Stimulated activated CD4-positive, alpha-beta T cell treated with anti-CD3 and anti-CD28 coated beads, Interleukin-2, amount 100 ng/mL, for 24 hours (primary cell): ENCODE measurements around the gene LRRC56.
"Not testable (repeated sequence)": the region's sequence is repeated elsewhere in the genome, so short reads cannot be mapped to it uniquely, and the experiment has no call there.

Source experiments
- DNase-seq, 2 donors: peaks; one replicate each; pipeline ENCODE4 v3.0.0-alpha.2; 2020

The LRRC56 gene

DNA sequence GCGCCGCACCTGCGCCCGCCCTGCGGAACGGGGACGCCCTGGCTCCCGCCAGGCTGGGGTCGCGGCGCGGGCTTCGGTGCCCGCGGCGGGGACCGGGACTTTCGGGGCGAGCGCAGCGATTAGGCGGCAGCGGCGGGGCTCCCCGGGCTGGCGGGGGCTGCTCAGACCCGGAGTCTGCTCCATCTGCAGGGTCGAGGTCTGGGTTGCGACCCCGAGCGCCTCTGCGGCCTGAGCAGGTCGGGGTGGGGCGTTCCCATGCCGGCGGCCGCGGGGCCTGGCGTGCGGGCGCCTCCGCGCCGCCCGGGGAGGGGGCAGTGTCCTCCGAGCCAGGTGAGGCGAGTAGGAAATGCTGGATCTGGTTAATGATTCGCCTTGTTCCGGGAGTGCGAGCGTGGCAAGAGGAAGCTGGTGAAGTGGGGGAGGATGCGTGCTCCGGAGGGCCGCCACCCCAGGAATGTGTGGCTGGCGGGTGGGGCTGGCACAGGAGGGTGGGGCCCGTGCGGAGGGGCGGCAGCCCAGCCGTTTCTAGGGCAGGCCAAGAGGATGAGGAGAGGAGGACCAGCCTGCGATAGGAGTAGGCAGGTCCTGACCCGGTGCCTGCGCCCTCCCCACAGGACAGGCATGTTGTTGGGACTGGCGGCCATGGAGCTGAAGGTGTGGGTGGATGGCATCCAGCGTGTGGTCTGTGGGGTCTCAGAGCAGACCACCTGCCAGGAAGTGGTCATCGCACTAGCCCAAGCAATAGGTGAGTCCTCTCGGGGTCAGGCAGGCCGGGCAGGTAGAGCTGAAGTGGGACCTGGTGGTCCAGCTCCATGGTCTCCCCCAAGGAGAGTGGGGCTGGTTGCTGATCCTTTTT lies 24.0 kb downstream of the LRRC56 start:
- DNase-seq, result no peak

DNA sequence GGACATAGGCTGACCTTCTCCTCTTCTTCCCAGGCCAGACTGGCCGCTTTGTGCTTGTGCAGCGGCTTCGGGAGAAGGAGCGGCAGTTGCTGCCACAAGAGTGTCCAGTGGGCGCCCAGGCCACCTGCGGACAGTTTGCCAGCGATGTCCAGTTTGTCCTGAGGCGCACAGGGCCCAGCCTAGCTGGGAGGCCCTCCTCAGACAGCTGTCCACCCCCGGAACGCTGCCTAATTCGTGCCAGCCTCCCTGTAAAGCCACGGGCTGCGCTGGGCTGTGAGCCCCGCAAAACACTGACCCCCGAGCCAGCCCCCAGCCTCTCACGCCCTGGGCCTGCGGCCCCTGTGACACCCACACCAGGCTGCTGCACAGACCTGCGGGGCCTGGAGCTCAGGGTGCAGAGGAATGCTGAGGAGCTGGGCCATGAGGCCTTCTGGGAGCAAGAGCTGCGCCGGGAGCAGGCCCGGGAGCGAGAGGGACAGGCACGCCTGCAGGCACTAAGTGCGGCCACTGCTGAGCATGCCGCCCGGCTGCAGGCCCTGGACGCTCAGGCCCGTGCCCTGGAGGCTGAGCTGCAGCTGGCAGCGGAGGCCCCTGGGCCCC lies 24.8 kb downstream of the LRRC56 start:
- DNase-seq, result no peak

DNA sequence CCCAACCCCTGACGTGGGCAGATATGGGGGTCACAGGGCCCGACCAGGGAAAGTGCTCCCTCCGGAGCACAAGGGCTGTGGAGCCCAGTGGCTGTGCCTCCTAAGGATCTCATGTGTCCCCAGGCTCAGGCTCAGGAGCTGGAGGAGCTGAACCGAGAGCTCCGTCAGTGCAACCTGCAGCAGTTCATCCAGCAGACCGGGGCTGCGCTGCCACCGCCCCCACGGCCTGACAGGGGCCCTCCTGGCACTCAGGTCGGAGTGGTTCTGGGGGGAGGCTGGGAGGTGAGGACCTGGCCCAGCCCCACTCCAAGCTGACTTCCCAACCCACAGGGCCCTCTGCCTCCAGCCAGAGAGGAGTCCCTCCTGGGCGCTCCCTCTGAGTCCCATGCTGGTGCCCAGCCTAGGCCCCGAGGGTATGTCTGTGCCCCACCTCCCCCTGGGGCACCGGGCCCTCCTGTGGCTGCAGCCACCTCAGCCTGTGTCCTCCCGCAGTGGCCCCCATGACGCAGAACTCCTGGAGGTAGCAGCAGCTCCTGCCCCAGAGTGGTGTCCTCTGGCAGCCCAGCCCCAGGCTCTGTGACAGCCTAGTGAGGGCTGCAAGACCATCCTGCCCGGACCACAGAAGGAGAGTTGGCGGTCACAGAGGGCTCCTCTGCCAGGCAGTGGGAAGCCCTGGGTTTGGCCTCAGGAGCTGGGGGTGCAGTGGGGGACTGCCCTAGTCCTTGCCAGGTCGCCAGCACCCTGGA lies 25.9 kb downstream of the LRRC56 start:
- no peak for DNase-seq

DNA sequence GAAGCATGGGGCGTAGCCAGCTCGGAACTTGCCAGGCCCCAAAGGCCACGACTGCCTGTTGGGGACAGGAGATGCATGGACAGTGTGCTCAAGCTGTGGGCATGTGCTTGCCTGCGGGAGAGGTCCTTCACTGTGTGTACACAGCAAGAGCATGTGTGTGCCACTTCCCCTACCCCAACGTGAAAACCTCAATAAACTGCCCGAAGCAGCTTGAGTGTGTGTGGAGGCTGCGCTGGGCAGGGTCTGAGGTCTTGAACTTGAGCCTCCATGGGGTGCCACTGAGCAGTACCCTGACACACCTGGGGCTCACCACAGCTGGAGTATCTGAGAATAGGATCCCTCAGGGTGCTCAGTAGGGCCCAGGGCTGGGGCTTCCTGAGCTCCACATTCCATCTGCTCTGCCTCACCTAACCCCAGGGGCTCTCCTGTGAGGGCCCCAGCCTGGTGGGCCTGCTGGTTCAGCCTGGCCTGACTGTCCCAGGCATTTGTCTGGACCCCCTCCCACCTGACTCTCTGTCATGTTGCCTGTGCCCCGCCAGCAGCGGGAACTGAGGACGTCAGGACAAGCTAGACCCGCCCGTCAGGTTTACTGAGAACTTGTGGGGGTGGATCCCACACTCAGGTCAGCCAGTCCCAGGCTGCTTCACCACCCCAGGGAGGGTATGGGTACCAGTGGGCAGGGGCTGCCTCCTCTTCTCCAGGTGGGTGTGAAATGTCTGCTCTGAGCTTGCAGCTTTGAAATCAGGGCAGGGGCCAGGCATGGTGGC lies 26.7 kb downstream of the LRRC56 start:
- no peak for DNase-seq

DNA sequence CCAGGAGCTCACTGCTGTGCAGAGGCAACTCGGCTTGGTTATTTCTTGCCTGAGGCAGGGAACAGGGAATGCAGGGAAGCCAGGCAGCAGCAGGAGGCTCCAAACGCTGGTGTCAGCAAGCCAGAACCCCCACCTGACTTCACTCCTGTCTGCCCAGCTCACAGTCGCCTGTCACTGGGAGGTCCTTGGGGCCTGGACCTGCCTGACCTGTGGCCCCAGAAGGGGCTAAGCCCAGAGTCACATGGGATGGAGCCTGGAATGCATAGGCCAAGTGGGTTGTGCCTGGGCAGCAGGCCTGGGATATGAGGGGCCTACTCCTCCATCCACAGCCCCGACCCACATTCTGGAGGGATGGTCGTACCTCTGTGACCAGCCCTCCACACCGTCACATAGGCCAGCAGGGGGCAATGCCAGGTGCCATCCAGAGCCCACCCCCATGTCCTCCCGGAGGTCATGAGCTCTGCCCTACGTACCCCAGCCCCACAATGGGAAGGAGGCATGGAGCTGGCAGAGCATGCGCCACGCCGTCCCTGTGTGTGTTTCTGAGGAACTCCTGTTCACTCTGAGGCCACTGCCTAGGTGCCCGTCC lies 28.7 kb downstream of the LRRC56 start:
- no peak for DNase-seq

DNA sequence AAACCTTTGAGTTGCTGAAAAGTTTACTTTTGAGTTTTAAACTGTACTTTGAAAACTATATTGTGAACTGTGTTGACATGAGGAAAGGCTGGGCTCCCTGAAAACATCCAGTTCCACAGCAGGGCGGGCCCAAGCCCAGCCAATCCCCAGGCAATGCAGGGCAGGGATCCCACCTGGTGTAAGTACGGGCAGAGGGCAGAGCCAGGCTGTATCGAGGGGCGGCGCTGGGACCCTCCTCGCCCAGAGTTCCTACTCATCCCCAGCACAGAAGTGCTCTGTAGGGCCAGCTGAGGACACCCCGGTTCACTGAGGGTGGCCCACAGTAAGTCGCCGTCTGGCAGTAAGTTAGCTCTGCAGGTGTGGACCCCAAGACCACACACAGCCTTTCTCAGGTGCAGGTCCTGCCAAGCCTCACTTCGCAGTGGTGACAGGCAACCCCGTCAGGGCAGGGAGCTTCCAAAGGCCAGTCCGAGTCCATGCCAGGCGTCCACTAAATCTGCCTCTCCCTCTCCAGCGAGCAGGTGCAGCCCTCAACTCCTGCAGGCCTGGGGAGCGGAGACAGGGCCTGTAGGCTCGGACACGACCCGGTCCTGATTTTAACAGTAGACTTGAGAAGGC lies 29.8 kb downstream of the LRRC56 start:
- DNase-seq, result no peak

DNA sequence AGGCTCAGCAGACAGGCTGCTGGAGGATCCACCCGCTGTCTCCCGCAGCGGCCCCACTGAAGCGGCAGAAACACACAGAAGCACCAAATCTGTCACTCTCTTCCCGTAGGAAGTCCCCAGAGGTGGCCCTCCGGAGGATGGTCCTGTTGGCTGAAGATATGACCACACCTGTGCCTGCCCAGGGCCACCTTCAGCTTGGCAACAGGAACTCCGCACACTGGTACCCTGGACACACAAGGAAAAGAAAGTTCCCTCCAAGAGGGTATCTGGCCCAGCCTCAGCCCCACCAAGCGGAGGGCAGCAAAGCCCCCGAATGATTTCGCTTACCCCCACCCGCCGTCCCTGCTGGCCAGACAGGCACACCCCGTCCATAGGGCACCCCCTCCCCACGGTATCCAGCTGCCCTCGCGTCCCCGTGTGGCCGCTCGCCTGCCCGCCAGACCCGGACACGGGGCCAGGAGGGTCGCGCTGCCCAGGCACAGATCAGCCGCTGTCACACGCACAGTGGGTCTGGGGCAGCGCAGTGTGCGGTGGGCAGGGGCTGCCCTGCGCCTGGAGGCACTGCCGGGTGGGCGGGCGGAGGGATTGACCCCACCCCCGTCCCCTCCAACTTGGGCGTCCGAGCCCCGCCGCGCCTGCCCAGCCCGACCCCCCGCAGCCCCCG lies 30.4 kb downstream of the LRRC56 start:
- DNase-seq, result no peak

DNA sequence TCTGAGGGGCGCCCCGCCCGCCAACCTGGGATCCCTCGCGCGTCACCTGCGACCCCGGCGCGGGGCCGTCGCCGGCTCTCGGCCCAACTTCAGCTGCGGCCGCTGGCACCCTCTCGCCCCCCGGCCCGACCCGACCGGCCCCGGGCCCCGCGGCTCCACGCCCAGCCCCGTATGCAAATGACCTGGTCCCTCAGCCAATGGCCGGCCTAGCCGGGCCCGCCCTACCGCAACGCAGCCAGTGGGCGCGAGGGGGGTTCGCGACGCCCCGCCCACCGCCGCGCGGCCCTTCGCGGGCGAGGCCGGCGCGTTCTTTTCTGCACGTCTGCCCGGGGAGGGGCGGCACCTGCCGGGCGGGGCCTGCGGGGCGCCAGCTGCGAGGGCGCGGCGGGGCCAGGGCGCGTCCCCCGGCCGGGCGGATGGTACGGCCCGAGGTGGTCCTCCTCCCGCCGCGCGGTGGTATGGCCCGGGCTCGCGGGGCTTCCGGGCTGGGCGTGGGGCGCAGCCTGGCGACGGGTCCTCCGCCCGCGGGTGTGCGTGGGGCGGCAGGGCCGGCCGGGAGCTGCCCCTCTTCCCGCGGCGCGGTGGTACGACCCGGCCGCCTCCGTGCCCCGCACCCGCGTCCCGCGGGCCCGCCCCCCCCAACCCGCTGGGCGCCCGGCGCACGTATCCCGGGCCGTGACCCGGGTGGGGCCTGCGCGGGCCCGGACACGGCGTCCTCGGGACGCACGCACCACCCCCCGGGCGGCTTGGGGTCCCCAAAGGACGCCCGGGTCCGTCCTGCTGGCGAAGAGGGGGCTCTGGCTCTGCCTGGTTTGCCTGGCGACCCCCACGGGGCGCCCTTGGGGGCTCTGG lies 31.2 kb downstream of the LRRC56 start:
- peak; percentile 89 to 94 for DNase-seq

DNA sequence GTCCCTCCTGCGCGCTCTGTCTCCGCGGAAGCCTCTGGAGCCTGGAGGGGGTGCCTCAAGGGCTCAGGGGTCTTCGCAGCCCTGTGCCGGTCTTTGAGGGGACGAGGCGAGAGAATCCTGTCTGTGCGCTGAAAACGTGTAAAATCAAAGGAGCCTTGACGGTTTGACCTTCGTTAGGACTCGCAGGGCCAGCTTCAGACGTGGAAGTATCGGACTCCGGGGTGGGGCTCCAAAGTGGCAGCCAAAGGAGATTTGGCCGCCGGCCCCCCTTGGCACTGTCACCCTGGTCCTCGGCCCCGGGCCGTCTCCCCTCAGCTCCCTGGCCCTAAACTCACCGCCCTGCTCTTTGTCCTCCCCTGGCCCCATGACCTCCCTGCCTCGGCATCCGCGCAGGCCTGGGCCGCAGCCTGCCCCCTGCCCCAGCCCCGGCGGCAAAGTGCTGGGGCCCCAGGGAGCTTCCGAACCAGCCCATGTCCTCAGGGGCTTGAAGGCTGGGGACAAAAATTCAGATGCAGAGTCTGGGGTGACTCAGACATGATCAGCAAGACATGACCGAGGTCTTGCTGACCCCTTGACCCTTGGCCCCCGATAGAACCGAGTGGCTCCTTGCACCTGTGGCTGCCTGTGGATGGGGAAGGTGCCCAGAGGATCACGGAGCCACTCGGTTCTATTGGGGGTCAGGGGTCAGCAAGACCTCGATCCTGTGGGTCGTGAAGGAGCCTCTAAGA lies 32.0 kb downstream of the LRRC56 start:
- DNase-seq, result no peak

DNA sequence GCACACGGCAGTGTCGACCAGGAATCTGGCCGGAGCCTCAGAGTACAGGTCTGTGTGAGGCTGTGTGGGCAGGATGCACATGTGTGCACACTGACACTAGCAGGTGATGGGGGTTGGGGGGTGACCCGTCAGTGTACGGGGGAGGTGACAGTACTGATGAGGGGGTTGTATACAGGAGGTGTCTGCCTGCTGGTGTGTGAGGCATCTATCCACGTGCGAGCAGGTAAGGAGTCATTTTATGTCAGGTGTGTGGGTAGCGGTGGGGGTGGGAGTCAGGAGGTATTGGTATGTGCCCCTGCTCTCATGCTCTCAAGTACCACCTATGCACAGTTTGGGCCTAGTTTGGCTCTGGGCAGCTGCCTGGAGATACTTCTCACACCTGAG lies 34.5 kb downstream of the LRRC56 start:
- DNase-seq, result no peak

DNA sequence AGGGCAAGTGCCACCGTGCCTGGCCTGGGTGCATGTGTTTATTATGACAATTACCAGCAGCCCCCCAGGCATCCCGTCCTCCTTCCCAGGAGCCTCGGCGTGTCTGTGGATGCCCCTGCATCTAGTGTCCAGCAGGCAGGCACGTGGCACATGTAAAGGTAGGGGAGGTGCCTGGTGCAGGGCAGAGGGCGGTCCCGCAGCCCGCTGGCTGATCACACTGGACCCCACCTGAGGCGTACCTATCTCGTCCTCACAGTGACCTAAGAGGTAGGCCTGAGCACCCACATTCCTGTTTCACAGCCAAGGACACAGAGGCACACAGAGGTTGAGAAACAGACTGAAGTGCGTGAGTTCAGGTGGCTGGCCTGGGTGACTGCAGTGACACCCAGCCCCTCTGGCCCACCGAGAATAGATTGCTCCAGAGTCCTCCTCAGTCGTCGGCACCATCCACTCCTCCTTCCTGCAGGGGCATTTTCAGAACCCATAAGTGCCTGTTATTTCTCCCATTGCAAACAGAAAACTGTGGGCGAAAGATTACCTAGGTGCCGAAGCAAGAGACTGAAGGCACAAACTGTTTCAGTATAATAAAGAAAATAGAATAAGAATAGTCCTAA lies 35.9 kb downstream of the LRRC56 start:
- DNase-seq, result no peak

DNA sequence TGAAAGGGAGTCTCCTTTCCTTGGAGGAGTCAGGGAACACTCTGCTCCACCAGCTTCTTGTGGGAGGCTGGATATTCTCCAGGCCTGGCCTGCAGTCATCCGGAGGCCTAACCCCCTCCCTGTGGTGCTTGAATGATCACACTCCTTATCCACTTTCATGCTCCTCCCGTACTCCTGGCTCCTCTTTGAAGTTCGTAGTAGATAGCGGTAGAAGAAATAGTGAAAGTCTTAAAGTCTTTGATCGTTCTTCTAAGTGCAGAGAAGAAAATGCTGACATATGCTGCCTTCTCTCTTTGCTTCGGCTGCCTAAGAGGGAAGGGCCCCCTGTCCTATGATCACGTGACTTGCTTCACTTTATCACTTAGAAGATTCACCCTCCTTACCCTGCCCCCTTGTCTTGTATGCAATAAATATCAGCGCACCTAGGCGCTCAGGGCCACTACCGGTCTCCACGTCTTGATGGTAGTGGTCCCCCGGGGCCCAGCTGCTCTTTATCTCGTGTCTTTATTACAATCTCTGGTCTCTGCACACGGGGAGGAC lies 36.8 kb downstream of the LRRC56 start:
- not testable (repeated sequence) for DNase-seq

DNA sequence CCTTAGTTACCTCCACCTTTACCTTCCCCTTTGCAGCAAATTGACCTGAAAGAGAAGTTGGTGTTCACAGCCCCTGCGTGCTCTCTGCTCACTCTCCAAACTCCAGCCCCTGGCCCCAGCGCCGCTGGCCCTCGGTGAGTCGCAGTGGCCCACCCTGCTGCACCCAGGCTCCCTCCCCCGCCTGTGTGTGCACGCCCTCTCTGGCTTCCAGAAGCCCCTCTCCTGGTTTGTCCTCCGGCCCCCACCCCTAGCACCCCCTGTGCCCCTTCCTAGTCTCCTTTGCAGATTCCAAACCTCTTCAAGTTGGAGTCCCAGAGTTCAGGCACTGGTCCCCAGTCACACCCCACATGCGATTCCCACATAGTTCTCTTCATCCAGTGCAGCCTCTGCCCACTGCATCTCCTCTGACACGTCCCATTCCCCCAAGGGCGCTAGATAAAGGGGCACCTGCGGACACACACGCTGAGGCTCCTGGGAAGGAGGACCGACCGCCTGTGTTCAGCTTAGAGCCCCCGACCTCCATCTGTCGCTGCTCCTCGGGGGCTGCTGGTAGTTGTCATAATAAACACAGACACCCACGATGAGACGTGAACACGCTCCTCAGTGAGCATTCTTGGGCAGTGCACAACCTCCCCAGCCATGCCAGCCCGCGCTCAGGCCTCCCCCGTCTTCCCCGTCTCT lies 37.4 kb downstream of the LRRC56 start:
- DNase-seq, result no peak

DNA sequence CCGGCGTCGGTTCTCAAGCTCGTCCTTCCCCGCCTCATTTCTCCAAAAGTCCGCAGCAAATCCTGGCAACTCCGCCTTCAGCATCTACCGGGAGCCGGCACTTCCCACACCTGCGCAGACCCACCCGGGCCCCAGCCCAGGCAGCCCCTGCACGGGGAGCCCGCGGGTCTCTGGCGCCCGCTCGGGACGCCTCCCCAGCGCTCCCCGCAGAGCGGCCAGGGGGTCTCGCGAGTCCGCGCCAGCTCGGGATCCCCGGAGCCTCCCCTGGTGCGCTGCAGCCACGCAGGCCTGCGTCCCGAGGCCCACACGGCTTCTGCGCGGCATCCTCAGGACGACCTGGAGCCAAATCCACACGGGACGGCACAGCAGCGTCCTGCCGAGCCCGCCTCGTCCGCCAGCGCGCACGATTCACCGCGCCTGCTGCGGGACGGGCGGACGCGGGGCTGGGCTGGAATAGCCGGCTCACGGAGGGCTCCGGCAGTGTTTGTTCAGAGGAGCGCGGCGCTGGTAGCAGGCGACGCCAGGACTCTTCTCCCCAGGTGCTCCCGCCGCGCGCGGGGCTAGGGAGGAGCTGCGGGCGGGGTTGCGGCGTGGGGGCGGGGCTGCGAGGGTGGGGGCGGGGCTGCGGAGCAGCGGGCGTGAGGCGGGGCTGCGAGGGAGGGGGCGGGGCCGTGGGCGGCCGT lies 38.1 kb downstream of the LRRC56 start:
- DNase-seq, result no peak

DNA sequence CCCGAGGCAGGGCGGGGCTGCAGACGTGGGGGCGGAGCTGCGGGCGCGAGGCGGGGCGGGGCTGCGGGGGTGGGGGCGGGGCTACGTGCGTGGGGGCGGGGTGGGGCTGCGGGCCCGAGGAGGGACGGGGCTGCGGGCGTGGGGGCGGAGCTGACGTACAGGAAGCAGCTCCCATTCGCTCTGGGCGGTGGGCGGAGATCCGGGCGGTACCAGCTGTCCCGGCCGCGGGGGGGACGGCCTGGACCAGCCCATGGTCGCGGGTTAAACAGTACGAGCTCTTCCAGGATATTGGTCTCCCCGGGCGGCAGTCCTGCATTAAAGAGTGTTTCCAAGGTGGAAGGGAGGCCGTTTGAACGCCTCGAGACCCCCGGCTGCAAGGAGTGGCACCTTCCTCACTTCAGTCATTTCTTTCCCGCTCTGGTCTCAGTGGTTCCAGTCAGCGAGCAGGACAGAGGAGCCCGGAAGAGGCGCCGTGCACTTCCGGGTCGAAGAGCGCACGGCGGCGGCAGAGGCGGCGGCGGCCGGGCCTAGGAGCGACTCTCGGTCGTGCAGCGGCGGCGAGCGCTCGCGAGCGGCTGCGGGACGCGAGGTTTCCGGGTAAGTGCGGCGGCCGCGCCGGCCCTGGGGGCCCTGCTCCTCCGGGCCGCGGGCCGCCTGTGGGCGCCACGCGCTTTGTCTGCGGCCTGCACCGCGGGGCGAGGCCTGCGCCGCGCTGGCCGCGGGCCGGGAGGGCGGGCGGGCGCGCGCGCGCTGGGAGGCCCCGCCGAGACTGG lies 38.9 kb downstream of the LRRC56 start, which contains the start of gene PHRF1:
Gene PHRF1 (plus strand): TSS at position 475 of the 773 bp plus-strand sequence. CDS start 5,043 bp downstream, outside the sequence.
- DNase-seq, result peak; percentile 95

DNA sequence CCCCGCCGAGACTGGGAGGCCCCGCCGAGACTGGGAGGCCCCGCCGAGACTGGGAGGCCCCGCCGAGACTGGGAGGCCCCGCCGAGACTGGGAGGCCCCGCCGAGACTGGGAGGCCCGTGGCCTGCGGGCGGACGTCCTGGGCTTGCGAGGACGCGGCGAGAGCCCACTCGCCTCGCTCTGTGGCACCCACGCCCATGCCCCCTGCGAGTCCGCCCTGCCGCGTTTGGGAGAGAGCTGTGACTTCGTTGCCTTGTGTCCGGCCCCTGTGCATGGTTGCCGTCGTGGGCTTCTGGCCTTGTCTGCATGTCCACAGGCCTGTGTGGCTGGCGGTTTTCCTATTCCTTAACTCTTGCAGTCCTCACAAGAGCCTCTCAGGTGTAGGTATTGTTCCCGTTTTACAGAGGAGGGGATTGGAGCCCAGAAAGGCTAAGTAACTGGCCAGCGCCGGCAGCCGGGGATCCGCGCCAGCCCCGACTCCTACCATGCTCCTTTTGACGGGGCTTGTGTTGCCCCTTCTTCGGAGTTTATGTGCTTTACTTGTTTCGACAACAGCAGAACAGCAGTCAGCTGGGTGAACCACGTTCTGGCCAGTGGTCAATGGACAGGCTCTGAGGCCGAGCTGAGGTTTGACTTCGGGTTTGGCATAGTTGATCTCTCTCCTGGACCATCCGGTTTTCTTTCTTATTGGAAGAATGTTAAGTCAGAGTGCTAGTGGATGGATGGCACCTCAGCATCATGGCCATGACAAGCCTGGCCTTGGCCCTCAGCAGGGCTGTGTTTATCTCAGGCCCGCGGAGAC lies 39.7 kb downstream of the LRRC56 start:
- no peak for DNase-seq
